ENCODE data around the gene RAPGEF1.

The RAPGEF1 gene

GRCh38 chr9:131619680-131620079 is 120.2 kb downstream of the RAPGEF1 start:
- no peak for DNase-seq
- no peak for TF ChIP-seq POLR2A (IDR thresholded peaks at IDR 0.05; ENCODE audit: low read length)
- no peak for TF ChIP-seq GATA1 (IDR thresholded peaks at IDR 0.05; ENCODE audit: low read depth, low read length)

GRCh38 chr9:131618785-131619184 is 121.1 kb downstream of the RAPGEF1 start:
- DNase-seq, result no peak
- TF ChIP-seq GATA1 (IDR thresholded peaks at IDR 0.05; ENCODE audit: low read depth, low read length), result no peak
- no peak for TF ChIP-seq POLR2A (IDR thresholded peaks at IDR 0.05; ENCODE audit: low read length)

GRCh38 chr9:131618071-131618479 is 121.8 kb downstream of the RAPGEF1 start:
- peak; percentile 61 to 69 for DNase-seq
- TF ChIP-seq POLR2A (IDR thresholded peaks at IDR 0.05; ENCODE audit: low read length) (no peak), GATA1 (IDR thresholded peaks at IDR 0.05; ENCODE audit: low read depth, low read length) (no peak)

- no peak for DNase-seq
- no peak for TF ChIP-seq POLR2A (IDR thresholded peaks at IDR 0.05; ENCODE audit: low read length)
- TF ChIP-seq GATA1 (IDR thresholded peaks at IDR 0.05; ENCODE audit: low read depth, low read length), result no peak
Measured at GRCh38 chr9:131617611-131618010, 122.3 kb downstream of the RAPGEF1 start.

GRCh38 chr9:131616983-131617604 is 122.8 kb downstream of the RAPGEF1 start:
- no peak for DNase-seq
- TF ChIP-seq POLR2A (IDR thresholded peaks at IDR 0.05; ENCODE audit: low read length) (no peak), GATA1 (IDR thresholded peaks at IDR 0.05; ENCODE audit: low read depth, low read length) (no peak)

- TF ChIP-seq POLR2A (IDR thresholded peaks at IDR 0.05; ENCODE audit: low read length) (no peak), GATA1 (IDR thresholded peaks at IDR 0.05; ENCODE audit: low read depth, low read length) (no peak)
- no peak for DNase-seq
Measured at GRCh38 chr9:131614340-131614915, 125.4 kb downstream of the RAPGEF1 start.

GRCh38 chr9:131613921-131614320 is 126.0 kb downstream of the RAPGEF1 start:
- DNase-seq, result no peak

GRCh38 chr9:131612851-131613250 is 127.0 kb downstream of the RAPGEF1 start:
- DNase-seq, result no peak

More at GRCh38 chr9:131613921-131614320, 126.0 kb downstream of the RAPGEF1 start:
- TF ChIP-seq GATA1 (IDR thresholded peaks at IDR 0.05; ENCODE audit: low read depth, low read length) (no peak), POLR2A (IDR thresholded peaks at IDR 0.05; ENCODE audit: low read length) (no peak)

GRCh38 chr9:131611586-131612315 is 128.1 kb downstream of the RAPGEF1 start:
- no peak for DNase-seq
- TF ChIP-seq POLR2A (IDR thresholded peaks at IDR 0.05; ENCODE audit: low read length), result no peak
- no peak for TF ChIP-seq GATA1 (IDR thresholded peaks at IDR 0.05; ENCODE audit: low read depth, low read length)

More at GRCh38 chr9:131612851-131613250, 127.0 kb downstream of the RAPGEF1 start:
- TF ChIP-seq GATA1 (IDR thresholded peaks at IDR 0.05; ENCODE audit: low read depth, low read length), result no peak
- no peak for TF ChIP-seq POLR2A (IDR thresholded peaks at IDR 0.05; ENCODE audit: low read length)

- TF ChIP-seq GATA1 (IDR thresholded peaks at IDR 0.05; ENCODE audit: low read depth, low read length) (no peak), POLR2A (IDR thresholded peaks at IDR 0.05; ENCODE audit: low read length) (no peak)
- no peak for DNase-seq
Measured at GRCh38 chr9:131610231-131610761, 129.6 kb downstream of the RAPGEF1 start.

- no peak for TF ChIP-seq GATA1 (IDR thresholded peaks at IDR 0.05; ENCODE audit: low read depth, low read length)
- no peak for TF ChIP-seq POLR2A (IDR thresholded peaks at IDR 0.05; ENCODE audit: low read length)
- no peak for DNase-seq
Measured at GRCh38 chr9:131609099-131609830, 130.6 kb downstream of the RAPGEF1 start.

GRCh38 chr9:131608493-131609037 is 131.3 kb downstream of the RAPGEF1 start:
- no peak for DNase-seq
- TF ChIP-seq GATA1 (IDR thresholded peaks at IDR 0.05; ENCODE audit: low read depth, low read length) (no peak), POLR2A (IDR thresholded peaks at IDR 0.05; ENCODE audit: low read length) (no peak)

GRCh38 chr9:131607591-131607990 is 132.3 kb downstream of the RAPGEF1 start:
- no peak for DNase-seq
- TF ChIP-seq POLR2A (IDR thresholded peaks at IDR 0.05; ENCODE audit: low read length) (no peak), GATA1 (IDR thresholded peaks at IDR 0.05; ENCODE audit: low read depth, low read length) (no peak)
